IMR-90 (cell line): Measurements from ENCODE around the gene SPTBN5. TPM values are rescaled to one million over a fixed set of nuclear protein-coding genes. Genes with fewer than 3 reads are reported as not detected.

Experiments
- ATAC-seq: fragments of 200-7000 bp; cut with Tn5 transposase; 2 replicates; pipeline ENCODE4 v1.9.1; 2020; ENCODE audit warnings: low read depth, mild to moderate bottlenecking, moderate library complexity
- BruUV-seq: library from RNA; stranded (reverse); fragments of 400-500 nt; replicated peaks from 2 replicates; lab custom pipeline; 2021; lab: Mats Ljungman, UMichigan
- CTCF ChIA-PET: fragments of 300-600 bp; formaldehyde crosslinking; extraction: SDS; loops from one replicate; lab custom pipeline; 2021; ENCODE audit warnings: antibody characterized with exemption; lab: Yijun Ruan, JAX
- POLR2A ChIA-PET: fragments of 300-600 bp; sonication (Branson Sonifier 250); formaldehyde crosslinking; loops from one replicate; lab custom pipeline; 2022; ENCODE audit warnings: antibody characterized with exemption; ENCODE audit not compliant: unreplicated experiment; lab: Charles Lee
- DNase-seq: peaks from one replicate; pipeline ENCODE4 v3.0.0; 2013
- H2AFZ ChIP-seq: replicated peaks from 2 replicates; pipeline ENCODE3; 2013; ENCODE audit warnings: low read length, mild to moderate bottlenecking; ENCODE audit not compliant: poor library complexity
- H2AK5ac ChIP-seq: 2 replicates; pipeline ENCODE4 v1.6.1; 2013; ENCODE audit warnings: low read depth, low read length, inconsistent platforms
- H2AK9ac ChIP-seq: replicated peaks from 2 replicates; pipeline ENCODE3; 2013; ENCODE audit warnings: mild to moderate bottlenecking, low read depth, low read length, moderate library complexity; ENCODE audit not compliant: poor library complexity
- H2BK120ac ChIP-seq: 2 replicates; pipeline ENCODE4 v1.6.1; 2013; ENCODE audit warnings: low read depth, low read length, inconsistent platforms
- H2BK15ac ChIP-seq: 3 replicates; pipeline ENCODE4 v1.6.1; 2013; ENCODE audit warnings: low read depth, low read length, inconsistent platforms
- H2BK20ac ChIP-seq: 2 replicates; pipeline ENCODE4 v1.6.1; 2013; ENCODE audit warnings: low read depth, mild to moderate bottlenecking, inconsistent platforms, low read length, moderate library complexity
- H2BK5ac ChIP-seq: 2 replicates; pipeline ENCODE4 v1.6.1; 2013; ENCODE audit warnings: mild to moderate bottlenecking, low read depth, low read length, inconsistent platforms; ENCODE audit not compliant: poor library complexity, severe bottlenecking
- H3K14ac ChIP-seq: replicated peaks from 2 replicates; pipeline ENCODE4 v1.6.1; 2013; ENCODE audit warnings: low read depth, low read length, inconsistent platforms
- H3K18ac ChIP-seq: 2 replicates; pipeline ENCODE4 v1.6.1; 2013; ENCODE audit warnings: low read depth, low read length, control low read depth
- H3K23ac ChIP-seq: 2 replicates; pipeline ENCODE4 v1.6.1; 2013; ENCODE audit warnings: low read depth, low read length, inconsistent platforms
- H3K27ac ChIP-seq: 2 replicates; pipeline ENCODE4 v1.5.1; 2013; ENCODE audit warnings: mild to moderate bottlenecking, control low read depth, low read length; ENCODE audit not compliant: insufficient read depth
- H3K27me3 ChIP-seq: 2 replicates; pipeline ENCODE4 v1.6.1; 2013; ENCODE audit warnings: low read length; ENCODE audit not compliant: control insufficient read depth, insufficient read depth
- H3K36me3 ChIP-seq: 2 replicates; pipeline ENCODE4 v1.6.1; 2013; ENCODE audit warnings: low read length, mixed read lengths; ENCODE audit not compliant: control insufficient read depth, insufficient read depth
- H3K4ac ChIP-seq: 2 replicates; pipeline ENCODE4 v1.6.1; 2013; ENCODE audit warnings: low read depth, low read length, inconsistent platforms
- H3K4me1 ChIP-seq: 2 replicates; pipeline ENCODE4 v1.6.1; 2013; ENCODE audit warnings: low read length, mixed read lengths; ENCODE audit not compliant: control insufficient read depth, insufficient read depth
- H3K4me2 ChIP-seq: 2 replicates; pipeline ENCODE4 v1.6.1; 2013; ENCODE audit warnings: low read depth, mild to moderate bottlenecking, control low read depth, low read length, moderate library complexity
- H3K4me3 ChIP-seq: 2 replicates; pipeline ENCODE4 v1.5.1; 2013; ENCODE audit warnings: low read depth, mild to moderate bottlenecking, control low read depth, low read length, moderate library complexity; ENCODE audit not compliant: insufficient read depth
- H3K56ac ChIP-seq: 2 replicates; pipeline ENCODE4 v1.6.1; 2013; ENCODE audit warnings: low read length, inconsistent platforms; ENCODE audit not compliant: insufficient read depth; ENCODE audit errors: extremely low read depth
- H3K79me1 ChIP-seq, 2 experiments: 2 replicates each; pipeline ENCODE4 v1.6.1; 2013; ENCODE audit warnings: low read length in 2 of 2, inconsistent platforms in 1 of 2, low read depth in 1 of 2
- H3K9ac ChIP-seq: 2 replicates; pipeline ENCODE4 v1.6.1; 2013; ENCODE audit warnings: low read depth, low read length, control low read depth
- H3K9me1 ChIP-seq: 2 replicates; pipeline ENCODE4 v1.6.1; 2013; ENCODE audit warnings: low read length, inconsistent platforms; ENCODE audit not compliant: insufficient read depth
- H3K9me3 ChIP-seq: 2 replicates; pipeline ENCODE4 v1.6.1; 2013; ENCODE audit warnings: low read length; ENCODE audit not compliant: control insufficient read depth, insufficient read depth
- H4K20me1 ChIP-seq: 2 replicates; pipeline ENCODE4 v1.6.1; 2013; ENCODE audit warnings: low read length, inconsistent platforms; ENCODE audit not compliant: insufficient read depth
- H4K5ac ChIP-seq: 2 replicates; pipeline ENCODE4 v1.6.1; 2013; ENCODE audit warnings: mild to moderate bottlenecking, low read depth, low read length, control low read depth
- H4K8ac ChIP-seq, 2 experiments: 2 replicates each; pipeline ENCODE4 v1.6.1; 2013; ENCODE audit warnings: low read depth in 2 of 2, low read length in 2 of 2, control low read depth in 1 of 2, inconsistent platforms in 1 of 2
- H4K91ac ChIP-seq: 2 replicates; pipeline ENCODE4 v1.6.1; 2013; ENCODE audit warnings: low read depth, low read length, inconsistent platforms; ENCODE audit not compliant: insufficient read depth
- CEBPB ChIP-seq: IDR thresholded peaks from 2 replicates; pipeline ENCODE4 v1.6.1; 2012; ENCODE audit warnings: low read depth, low read length, improper control_type of control experiment
- CHD1 ChIP-seq: IDR thresholded peaks from 2 replicates; pipeline ENCODE4 v1.6.1; 2012; ENCODE audit warnings: low read depth, low read length, improper control_type of control experiment
- CTCF ChIP-seq: conservative IDR thresholded peaks from 2 replicates; pipeline ENCODE4 v1.5.1; 2012; ENCODE audit warnings: mild to moderate bottlenecking, low read depth, low read length, improper control_type of control experiment
- MXI1 ChIP-seq: IDR thresholded peaks from 2 replicates; pipeline ENCODE4 v1.6.1; 2012; ENCODE audit warnings: low read depth, mild to moderate bottlenecking, low read length, moderate library complexity, borderline replicate concordance
- RAD21 ChIP-seq: IDR thresholded peaks from 2 replicates; pipeline ENCODE4 v1.6.1; 2012; ENCODE audit warnings: low read length, improper control_type of control experiment
- RCOR1 ChIP-seq: IDR thresholded peaks from 2 replicates; pipeline ENCODE4 v1.6.1; 2012; ENCODE audit warnings: mild to moderate bottlenecking, low read length, improper control_type of control experiment; ENCODE audit not compliant: insufficient replicate concordance
- RFX5 ChIP-seq: IDR thresholded peaks from 2 replicates; pipeline ENCODE4 v1.8.0; 2012; ENCODE audit warnings: low read depth, mild to moderate bottlenecking, low read length, moderate library complexity
- SMC3 ChIP-seq: fragments of 150-350 bp; IDR thresholded peaks from 2 replicates; pipeline ENCODE4 v1.6.1; 2016; ENCODE audit warnings: low read depth, mild to moderate bottlenecking, antibody characterized with exemption, low read length, moderate library complexity
- USF2 ChIP-seq: fragments of 150-350 bp; IDR thresholded peaks from 2 replicates; pipeline ENCODE4 v1.6.1; 2017; ENCODE audit warnings: mild to moderate bottlenecking, antibody characterized with exemption, low read length, low read depth
- WGBS, 2 experiments: methylation state at CpG; one replicate each; pipeline versions ENCODE4 v1.1.5 to v1.1.7; 2013; ENCODE audit warnings: missing lambda C conversion rate in 2 of 2; ENCODE audit not compliant: insufficient read length in 1 of 2; ENCODE audit errors: extremely low coverage in 2 of 2; 5-methylcytosine and 5-hydroxymethylcytosine counted together
- dilution Hi-C: fragments of 300-500 bp; cut with HindIII; formaldehyde crosslinking; loops from one replicate; pipeline ENCODE4 v1.14.3; 2018; ENCODE audit warnings: low sequenced_read_pairs; ENCODE audit not compliant: unreplicated experiment
- in situ Hi-C: fragments of 300-500 bp; cut with MboI; formaldehyde crosslinking; loops from 3 replicates; pipeline ENCODE4 v1.14.3; 2019; ENCODE audit warnings: low sequenced_read_pairs, inconsistent platforms, mixed read lengths
- intact Hi-C: fragments of 100-400 bp; cut with micrococcal nuclease; formaldehyde crosslinking; loops from 2 replicates; pipeline ENCODE4 v1.10.0; 2022
- polyA plus RNA-seq, 3 experiments: library from polyadenylated mRNA; depleted of rRNA; stranded (reverse); fragments of >200 nt; gene quantifications; 2 replicates each; pipeline ENCODE4 v1.2.3, GENCODE V29; 2012; ENCODE audit warnings: low replicate concordance in 1 of 3
- total RNA-seq: library from RNA; depleted of rRNA; stranded (reverse); fragments of >200 nt; gene quantifications from 2 replicates; pipeline ENCODE4 v1.2.3, GENCODE V29; 2012
- TF ChIP-seq, protein P1 (sequence below): fragments of 150-350 bp; IDR thresholded peaks from 2 replicates; pipeline ENCODE4 v1.6.1; 2016; ENCODE audit warnings: low read depth, mild to moderate bottlenecking, low read length, moderate library complexity, borderline replicate concordance

SPTBN5 gene
- total and polyA plus RNA-seq, 2 of the 4 experiments (the other 2 are of a cell fraction): under 0.01 to 0.38 TPM

- Histone ChIP-seq H3K4me3 (no peak overlapping the region), H2BK120ac (no peak overlapping the region), H3K56ac (no peak overlapping the region), H3K9me1 (no peaks in the 10 kb centered on the region), H2AK9ac (no peak overlapping the region), H3K14ac (no peak overlapping the region), H4K8ac (no peak overlapping the region), H3K18ac (no peak overlapping the region), H3K4me1 (no peaks in the 10 kb centered on the region), H2AFZ (no peak overlapping the region), H3K36me3 (peaks cover 77% of the 10 kb centered on the region), H4K91ac (no peak overlapping the region), H3K27ac (no peak overlapping the region), H2BK5ac (no peak overlapping the region), H2BK15ac (no peak overlapping the region), H3K23ac (no peak overlapping the region), H3K27me3 (no peaks in the 10 kb centered on the region), H3K4ac (no peak overlapping the region), H3K4me2 (no peak overlapping the region), H4K20me1 (no peaks in the 10 kb centered on the region; the same call in 1 of the 2 replicates), H3K9me3 (no peaks in the 10 kb centered on the region), H4K5ac (no peak overlapping the region), H2BK20ac (no peak overlapping the region), H3K79me1 (no peaks in the 10 kb centered on the region), H3K9ac (no peak overlapping the region), H2AK5ac (no peak overlapping the region)
- ChIA-PET POLR2A (no interaction called here), CTCF (interaction anchor here (0.9 kb wide), 1 partner anchor 48 kb away, joined by 4 read pairs; no protein-coding TSS in a partner anchor)
- TF ChIP-seq, protein P1, sequence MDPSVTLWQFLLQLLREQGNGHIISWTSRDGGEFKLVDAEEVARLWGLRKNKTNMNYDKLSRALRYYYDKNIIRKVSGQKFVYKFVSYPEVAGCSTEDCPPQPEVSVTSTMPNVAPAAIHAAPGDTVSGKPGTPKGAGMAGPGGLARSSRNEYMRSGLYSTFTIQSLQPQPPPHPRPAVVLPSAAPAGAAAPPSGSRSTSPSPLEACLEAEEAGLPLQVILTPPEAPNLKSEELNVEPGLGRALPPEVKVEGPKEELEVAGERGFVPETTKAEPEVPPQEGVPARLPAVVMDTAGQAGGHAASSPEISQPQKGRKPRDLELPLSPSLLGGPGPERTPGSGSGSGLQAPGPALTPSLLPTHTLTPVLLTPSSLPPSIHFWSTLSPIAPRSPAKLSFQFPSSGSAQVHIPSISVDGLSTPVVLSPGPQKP: no peak
- TF ChIP-seq RAD21: no peak
- TF ChIP-seq RCOR1: no peak
- TF ChIP-seq USF2: no peak
- no peak for TF ChIP-seq CTCF
- no peak for TF ChIP-seq CHD1
- no peak for TF ChIP-seq SMC3
- TF ChIP-seq CEBPB: no peak
- no peak for TF ChIP-seq RFX5
- TF ChIP-seq MXI1: no peak
- in situ Hi-C loops: no loop called here
- dilution Hi-C loops: no loop called here
- no peak for DNase-seq
- intact Hi-C loops: no loop called here
- WGBS, 2 experiments: 100% methylated on average over 1 of the region's 6 CpGs; no CpG with 5 or more reads in 1 of the 2 experiments
- no TSS peak for BruUV-seq
- ATAC-seq: no peak
These were observed 72.9 kb downstream of the SPTBN5 start for GRCh38 chr15:41820791-41821423.
